ENCODE results near the gene USP32.
"Not testable (repeated sequence)": the region's sequence is repeated elsewhere in the genome, so short reads cannot be mapped to it uniquely, and the experiment has no call there.

Gene USP32

DNA sequence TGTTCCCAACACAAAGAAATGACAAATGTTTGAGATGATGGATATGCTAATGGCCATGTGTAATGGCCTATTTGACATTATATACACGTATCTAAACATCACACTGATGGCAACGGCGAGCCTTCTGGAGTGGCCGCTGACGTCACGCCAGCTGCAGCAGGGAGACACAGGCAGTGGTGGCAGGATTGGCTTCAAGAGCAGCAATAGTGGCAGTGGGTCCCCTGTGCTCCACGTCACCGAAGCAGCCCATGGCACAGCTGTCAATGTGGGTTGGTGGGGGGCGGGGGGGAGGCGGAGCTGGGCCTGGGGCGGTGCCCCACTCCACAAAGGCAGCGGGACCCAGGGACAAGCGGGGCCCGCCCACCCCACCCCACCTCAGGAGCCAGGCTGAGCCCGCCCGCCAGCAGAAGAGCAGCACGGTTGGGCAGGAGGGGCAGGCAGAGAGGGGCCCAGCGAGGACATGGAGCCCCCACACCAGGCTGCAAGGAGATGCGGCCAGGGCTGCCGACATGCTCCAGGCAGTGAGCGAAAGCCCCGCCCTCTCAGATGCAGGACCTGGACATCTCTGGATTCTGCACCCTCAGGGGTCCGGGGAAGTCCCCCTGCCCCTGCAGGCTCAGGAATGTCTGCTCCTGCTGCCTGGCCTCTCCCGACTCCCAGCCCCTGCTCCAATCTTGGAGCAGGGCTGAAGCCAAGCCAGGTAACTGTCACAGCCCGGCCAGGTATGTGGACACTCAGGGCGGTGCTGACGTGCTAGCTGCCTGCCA, 64.6 kb downstream of the USP32 start:
- DNase-seq, result no peak

DNA sequence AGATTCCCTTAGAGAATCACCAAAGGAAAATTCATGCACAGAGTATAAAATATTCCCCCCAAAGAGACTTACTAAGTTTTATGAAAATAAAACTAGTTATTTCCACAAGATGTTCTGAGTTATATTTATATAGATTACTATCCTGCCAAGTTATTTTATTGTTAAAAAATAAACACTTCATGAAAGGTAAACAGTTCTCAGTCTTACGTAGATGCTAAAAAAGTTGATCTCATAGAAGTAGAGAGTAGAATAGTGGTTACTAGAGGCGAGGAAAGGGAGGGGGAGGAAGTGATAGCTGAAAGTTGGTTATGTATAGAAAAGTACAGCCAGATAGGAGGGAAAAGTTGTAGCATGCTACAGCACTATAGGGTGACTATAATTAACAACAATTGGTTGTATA, 65.2 kb downstream of the USP32 start:
- DNase-seq, result no peak

DNA sequence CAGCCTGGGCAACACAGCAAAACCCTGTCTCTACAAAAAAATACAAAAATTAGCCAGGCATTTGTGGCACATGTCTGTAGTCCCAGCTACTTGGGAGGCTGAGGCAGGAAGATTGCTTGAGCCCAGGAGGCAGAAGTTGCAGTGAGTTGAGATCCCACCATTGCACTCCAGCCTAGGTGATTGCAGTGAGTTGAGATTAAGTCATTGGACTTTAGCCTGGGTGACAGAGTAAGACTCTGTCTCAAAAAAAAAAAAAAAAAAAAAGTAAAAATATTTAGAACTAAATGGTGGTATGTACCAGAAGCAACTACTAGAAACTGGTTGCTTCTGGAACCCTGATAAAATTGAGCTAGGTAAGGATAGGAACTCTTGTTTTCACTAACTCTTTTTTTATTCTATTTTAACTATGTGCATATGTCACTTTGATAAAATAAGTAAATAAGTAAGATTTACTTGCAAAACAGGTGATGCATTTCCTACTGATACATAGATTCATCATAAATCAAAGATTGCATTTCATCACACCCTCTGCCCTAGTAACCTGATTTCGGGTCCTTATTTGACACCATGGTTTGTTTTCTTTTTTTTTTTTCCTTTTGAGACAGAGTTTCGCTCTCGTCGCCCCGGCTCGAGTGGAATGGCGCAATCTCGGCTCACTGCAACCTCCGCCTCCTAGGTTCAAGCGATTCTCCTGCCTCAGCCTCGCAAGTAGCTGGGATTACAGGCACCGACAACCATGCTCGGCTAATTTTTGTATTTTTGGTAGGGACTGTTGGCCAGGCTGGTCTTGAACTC, 66.0 kb downstream of the USP32 start:
- DNase-seq, result no peak

DNA sequence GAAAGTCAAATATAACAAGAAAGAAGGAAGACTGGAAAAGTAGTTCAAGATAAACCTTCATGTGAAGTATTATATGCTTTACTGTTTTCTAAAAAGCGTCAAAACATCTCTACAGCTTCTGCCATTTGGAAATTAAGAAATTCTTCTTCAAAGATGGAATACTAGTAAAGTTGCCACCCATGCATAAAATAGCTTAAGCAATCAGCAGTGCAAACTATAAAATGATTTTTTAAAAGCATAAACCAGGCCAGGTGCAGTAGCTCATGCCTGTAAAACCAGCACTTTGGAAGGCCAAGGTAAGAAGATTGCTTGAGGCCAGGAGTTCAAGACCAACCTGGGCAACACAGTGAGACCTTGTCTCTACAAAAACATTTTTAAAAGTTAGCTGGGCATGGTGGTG, 68.2 kb downstream of the USP32 start:
- no peak for DNase-seq

DNA sequence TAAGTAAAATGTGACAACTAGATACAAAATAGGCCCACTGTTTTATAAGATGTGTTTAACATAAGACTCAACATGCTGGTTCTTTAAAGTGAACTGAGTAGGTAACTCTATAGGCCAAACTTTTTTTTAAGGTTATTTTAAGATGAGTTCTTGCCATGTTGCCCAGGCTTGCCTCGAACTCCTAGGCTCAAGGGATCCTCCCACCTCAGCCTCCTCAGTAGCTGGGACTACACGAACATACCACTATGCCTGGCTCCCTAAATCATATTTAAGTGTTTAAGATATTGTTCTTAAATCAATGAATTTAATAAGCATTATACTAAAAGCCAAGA, 69.9 kb downstream of the USP32 start:
- DNase-seq, result no peak

- DNase-seq, result no peak
These were observed 70.4 kb downstream of the USP32 start for GRCh38 chr17:60321336-60322055.

DNA sequence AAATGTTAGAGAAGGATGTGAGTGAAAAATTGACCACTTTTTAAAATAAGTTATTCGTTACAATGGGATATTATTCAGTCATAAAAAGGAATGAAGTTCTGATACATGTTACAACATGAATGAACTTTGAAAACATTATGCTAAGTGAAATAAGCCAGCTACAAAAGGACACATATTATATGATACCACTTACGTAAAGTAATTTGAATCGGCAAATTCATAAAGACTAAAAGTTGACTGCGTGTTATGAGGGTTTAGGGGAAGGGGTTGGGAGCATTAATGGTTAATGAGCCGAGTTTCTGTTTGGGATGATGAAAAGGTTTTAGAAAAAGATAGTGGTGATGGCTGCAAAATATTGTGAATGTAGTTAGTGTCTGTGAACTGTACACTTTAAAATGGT, 73.1 kb downstream of the USP32 start:
- no peak for DNase-seq

DNA sequence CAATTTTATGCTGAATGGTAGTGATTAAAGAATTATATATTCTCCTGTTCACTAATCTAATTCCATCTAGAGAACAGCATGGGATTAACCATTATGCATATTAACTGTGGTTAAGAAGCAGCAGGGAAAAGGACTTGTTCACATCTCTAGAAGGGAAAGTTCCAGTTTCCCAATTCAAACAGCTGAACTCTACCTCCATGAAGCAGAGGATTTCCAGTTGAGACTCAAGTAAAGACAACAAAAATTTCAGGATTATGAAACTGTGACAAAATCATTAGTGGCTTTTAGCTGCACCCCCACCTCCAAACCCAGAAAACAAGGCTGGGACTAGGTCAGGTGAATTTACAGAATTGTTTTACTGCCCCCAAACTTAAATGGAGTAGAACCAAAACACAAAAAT, 73.6 kb downstream of the USP32 start:
- no peak for DNase-seq

- no peak for DNase-seq
These were observed 76.3 kb downstream of the USP32 start for GRCh38 chr17:60315650-60316049.

- DNase-seq, result not testable (repeated sequence)
These were observed 77.0 kb downstream of the USP32 start for GRCh38 chr17:60314900-60315299.

- DNase-seq, result no peak
These were observed 77.5 kb downstream of the USP32 start for GRCh38 chr17:60314423-60314822.

DNA sequence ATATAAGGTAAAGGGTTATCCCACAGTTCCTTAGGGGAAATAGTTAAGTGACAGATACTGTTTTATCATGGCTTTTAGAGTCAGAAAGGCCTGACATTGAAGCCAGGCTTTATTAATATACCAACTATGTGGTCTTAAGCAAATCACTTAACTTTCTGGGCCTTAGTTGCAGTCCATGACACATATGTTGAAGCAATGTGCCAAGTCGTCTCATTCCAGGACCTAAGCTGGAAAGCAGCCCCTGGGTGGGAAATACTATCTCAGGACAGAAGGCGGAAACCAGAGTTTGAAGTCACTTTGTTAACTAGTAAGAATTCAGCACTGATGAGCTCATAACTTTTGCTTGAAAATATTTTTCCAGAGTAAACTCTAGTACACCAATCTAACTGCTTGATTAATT, 80.0 kb downstream of the USP32 start:
- DNase-seq, result no peak

DNA sequence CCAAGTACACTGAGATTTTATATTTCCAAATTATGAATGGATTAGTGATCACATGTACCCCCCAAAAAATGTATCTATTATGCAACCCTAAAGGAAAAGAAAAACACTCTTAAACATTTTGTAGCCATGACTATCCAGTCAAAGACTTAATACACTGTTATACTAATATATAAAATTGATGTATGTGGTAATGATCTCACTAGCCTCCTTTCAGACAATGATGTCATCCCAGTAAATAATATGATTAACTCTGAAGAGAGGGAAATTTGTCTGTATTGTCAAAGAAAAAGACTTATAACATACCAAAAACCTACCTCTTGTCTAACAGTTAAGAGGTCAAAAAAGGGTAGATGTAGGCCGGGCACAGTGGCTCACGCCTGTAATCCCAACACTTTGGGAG, 80.7 kb downstream of the USP32 start:
- no peak for DNase-seq

GRCh38 chr17:60305141-60305540, 86.8 kb downstream of the USP32 start:
- DNase-seq, result no peak

DNA sequence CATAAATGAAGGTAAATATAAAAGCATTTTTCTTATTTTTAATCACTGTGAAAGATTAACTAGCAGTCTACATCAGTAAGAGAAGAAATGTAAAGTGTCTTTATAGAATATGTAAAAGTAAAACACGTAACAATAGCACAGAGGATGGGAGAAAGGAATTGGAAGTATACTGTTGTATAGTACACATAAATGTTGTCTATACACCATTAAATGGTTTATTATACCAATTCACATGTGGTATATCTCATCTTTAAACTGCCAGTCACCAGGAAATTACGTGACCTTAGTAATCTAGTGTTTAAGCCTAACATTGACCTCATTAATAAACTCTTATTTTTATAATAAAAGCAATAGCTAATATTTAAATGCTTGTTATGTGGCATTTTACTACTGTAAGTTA, 87.4 kb downstream of the USP32 start:
- DNase-seq, result no peak

DNA sequence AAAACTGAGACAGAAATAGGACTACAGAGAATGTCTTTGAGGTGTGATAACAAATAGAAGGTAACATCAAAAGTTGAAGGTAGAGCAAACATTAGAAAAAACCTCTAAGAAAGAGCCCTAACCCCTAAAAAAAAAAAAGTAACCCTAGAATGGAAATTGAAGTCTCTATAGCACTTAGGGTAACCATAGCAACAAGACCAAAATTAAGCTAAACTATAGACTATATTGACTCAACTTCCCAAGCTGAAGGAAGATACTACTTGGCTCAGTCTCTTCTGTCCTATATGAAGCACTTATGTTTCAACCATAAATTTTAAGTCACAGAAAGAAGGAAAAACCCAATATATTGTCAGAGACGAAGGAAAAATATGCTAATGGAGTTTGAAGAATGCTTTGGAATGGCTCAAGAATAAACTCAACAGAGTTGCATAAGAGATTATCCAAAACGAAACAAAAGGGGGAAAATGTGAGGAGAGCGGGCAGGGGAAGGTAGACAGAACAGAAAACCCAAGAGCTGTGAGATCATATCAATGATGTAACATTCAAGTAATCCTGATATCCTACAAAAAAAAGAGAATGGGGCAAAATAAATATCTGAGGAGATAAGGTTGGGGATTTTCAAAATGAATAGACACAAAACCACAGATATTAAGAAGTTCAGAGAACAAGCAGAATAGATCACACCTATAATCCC, 88.4 kb downstream of the USP32 start:
- DNase-seq, result no peak

GRCh38 chr17:60301649-60302048, 90.3 kb downstream of the USP32 start:
- DNase-seq, result no peak

DNA sequence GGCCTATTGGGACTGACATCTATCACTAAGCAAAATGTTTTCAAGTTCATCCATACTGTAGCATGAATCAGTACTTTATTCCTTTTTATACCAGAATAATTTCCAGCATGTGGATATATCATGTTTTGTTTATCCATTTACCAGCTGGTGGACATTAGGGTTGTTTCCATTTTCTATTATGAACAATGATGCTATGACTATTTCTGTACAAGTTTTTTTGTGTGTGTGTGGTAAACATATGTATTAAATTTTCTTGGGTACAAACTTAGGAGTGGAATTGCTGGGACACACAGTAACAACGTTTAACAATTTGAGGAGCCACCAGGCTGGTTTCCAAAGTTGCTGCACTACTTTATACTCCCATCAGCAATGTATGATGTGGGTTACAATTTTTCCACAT, 91.0 kb downstream of the USP32 start:
- no peak for DNase-seq

- no peak for DNase-seq
These were observed 91.9 kb downstream of the USP32 start for GRCh38 chr17:60300011-60300410.

- DNase-seq, result no peak
These were observed 94.1 kb downstream of the USP32 start for GRCh38 chr17:60297760-60298401.

DNA sequence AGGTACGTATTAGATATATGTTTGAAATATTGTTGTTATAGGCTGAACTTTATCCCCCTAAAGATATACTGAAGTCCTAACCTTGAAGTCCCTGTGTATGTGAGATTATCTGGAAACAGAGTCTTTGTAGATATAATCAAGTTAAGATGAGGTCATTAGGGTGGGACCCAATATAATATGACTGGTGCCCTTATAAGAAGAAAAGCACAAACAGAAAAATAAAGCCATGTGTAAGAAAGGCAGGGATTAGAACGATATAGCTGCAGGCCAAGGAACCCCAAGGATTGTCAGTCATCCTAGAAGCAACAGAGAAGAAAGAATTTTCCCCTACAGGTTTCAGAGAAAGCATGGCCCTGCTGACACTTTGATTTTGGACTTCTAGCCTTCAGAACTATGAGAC, 95.8 kb downstream of the USP32 start:
- DNase-seq, result no peak

DNA sequence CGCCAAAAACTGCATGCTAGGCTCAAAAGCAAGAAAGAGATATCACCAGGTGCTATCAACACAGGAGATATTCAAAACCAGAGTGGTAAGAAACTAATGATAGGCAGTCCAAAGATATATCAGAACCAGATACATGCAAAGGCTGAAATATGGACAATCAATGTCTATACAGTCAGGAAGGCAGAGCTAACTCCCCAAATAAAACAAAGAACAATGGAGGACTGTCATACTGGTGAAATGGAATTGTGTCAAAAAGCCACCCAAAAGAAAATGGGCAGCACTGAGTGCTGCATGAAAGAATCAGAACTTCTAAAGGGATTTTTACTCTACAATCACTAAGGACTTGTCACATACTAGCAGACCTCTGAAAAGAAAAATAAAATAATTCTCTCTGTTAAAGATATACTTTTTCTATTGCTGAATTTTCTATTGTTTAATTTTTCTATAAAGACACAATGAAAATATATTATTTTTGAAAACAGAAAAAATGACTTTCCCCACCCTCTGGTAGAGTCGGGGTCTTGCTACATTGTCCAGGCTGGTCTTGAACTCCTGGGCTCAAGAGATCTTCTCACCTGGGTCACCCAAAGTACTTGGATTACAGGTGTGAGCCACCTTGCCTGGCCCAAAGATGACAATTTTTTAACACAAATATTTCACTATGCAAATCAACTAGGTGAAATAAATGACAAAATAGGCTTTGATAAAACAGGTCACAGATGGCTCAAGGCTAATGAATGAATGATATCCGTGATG, 98.2 kb downstream of the USP32 start:
- no peak for DNase-seq

Data from stimulated activated naive CD4-positive, alpha-beta T cell treated with Interleukin-2 at 50 U/mL for 16 hours (primary cell).